Activated T-helper 2 cell treated with anti-CD3 and anti-CD28 coated beads, Interferon-gamma antibody, Interleukin-2, Interleukin-4, amounts not matched to agents 10 μg/mL and 5 μg/mL and 100 μg/mL, durations not matched to agents 14 hours and 24 hours and 36 hours (primary cell): ENCODE data around the gene LRRC8D. TPM values are rescaled to one million over a fixed set of nuclear protein-coding genes. Genes with fewer than 3 reads are reported as not detected.

ENCODE experiments used
- DNase-seq: peaks from one replicate; pipeline ENCODE4 v3.0.0; 2021; ENCODE audit warnings: low spot score
- H3K27ac Mint-ChIP-seq: one replicate; pipeline ENCODE4 v1.8.0; 2021; ENCODE audit warnings: mixed read lengths
- H3K27me3 Mint-ChIP-seq: one replicate; pipeline ENCODE4 v1.8.0; 2021; ENCODE audit warnings: low read depth, mixed read lengths
- H3K36me3 Mint-ChIP-seq: one replicate; pipeline ENCODE4 v1.8.0; 2021; ENCODE audit warnings: low read depth, mixed read lengths
- H3K4me1 Mint-ChIP-seq: one replicate; pipeline ENCODE4 v1.8.0; 2021; ENCODE audit warnings: low read depth, mixed read lengths
- H3K4me3 Mint-ChIP-seq: one replicate; pipeline ENCODE4 v1.8.0; 2021; ENCODE audit warnings: low read depth, mild to moderate bottlenecking, moderate library complexity, mixed read lengths
- H3K9me3 Mint-ChIP-seq: one replicate; pipeline ENCODE4 v1.8.0; 2021; ENCODE audit warnings: mixed read lengths
- intact Hi-C: fragments of 100-400 bp; cut with micrococcal nuclease; formaldehyde crosslinking; loops from one replicate; pipeline ENCODE4 v1.15.1; 2023
- total RNA-seq: library from RNA; stranded (reverse); gene quantifications from 2 replicates; pipeline ENCODE4 v1.2.3, GENCODE V29; 2022

LRRC8D gene
- total RNA-seq, 1 donor from 2014 or later: 28.6 TPM

DNA sequence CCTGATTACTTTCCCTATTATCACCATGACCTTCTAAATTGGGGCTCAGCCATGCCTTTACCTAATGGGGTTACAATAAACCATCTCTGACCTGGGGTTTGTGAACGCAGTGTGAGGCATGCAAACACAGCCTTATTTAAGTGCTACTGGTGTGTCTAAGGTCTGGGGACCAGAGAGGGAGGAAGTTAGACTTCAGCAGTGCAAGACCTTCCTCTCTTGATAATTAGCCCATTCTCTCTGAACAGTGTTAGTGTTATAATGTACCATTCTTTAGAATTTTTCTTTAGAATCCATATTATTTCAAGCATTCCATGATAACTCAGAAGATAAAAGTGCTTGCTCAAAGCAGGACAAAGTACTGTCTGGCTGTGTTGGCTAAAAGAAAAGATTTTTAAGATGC is 10.5 kb upstream of the LRRC8D start:
- H3K9me3 Mint-ChIP-seq: no peaks in the 10 kb centered on the region
- H3K4me3 Mint-ChIP-seq: no peak overlapping the region
- intact Hi-C loops: no loop called here
- H3K4me1 Mint-ChIP-seq: peaks cover 8% of the 10 kb centered on the region
- no peak for DNase-seq
- H3K27me3 Mint-ChIP-seq: peaks cover 22% of the 10 kb centered on the region
- no peak overlapping the region for H3K27ac Mint-ChIP-seq
- H3K36me3 Mint-ChIP-seq: no peaks in the 10 kb centered on the region

GRCh38 chr1:89810880-89811279 is 10.0 kb upstream of the LRRC8D start:
- intact Hi-C loops: no loop called here
- Mint-ChIP-seq H3K4me3 (no peak overlapping the region), H3K9me3 (no peaks in the 10 kb centered on the region), H3K27me3 (peaks cover 22% of the 10 kb centered on the region), H3K27ac (no peak overlapping the region), H3K36me3 (no peaks in the 10 kb centered on the region), H3K4me1 (peaks cover 9% of the 10 kb centered on the region)
- no peak for DNase-seq

GRCh38 chr1:89812992-89813391 is 7.8 kb upstream of the LRRC8D start:
- H3K4me3 Mint-ChIP-seq: no peak overlapping the region
- no peak for DNase-seq
- H3K27me3 Mint-ChIP-seq: peaks cover 29% of the 10 kb centered on the region
- intact Hi-C loops: no loop called here
- no peak overlapping the region for H3K27ac Mint-ChIP-seq
- H3K9me3 Mint-ChIP-seq: no peaks in the 10 kb centered on the region
- H3K36me3 Mint-ChIP-seq: no peaks in the 10 kb centered on the region
- H3K4me1 Mint-ChIP-seq: peaks cover 9% of the 10 kb centered on the region

GRCh38 chr1:89815040-89815439 is 5.8 kb upstream of the LRRC8D start:
- no peak for DNase-seq
- no peak overlapping the region for H3K4me3 Mint-ChIP-seq
- H3K27me3 Mint-ChIP-seq: peaks cover 26% of the 10 kb centered on the region

DNA sequence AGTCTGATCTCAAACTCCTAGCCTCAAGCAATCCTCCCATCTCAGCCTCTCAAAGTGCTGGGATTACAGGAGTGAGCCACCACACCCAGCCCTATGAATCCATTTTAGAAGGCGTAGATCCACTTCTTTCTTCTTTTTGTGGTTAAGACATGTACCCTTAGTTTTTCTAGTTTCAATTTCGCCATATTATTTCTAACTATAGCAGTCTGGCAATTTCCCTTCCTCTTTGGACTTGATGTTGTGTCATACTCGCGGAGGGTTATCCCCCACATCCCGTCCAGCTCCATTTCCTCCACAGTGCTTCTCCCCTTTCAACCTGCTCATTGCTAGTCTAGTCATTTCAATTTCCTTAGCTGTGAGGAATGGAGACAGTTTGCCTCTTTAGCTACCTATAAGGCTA is 5.2 kb upstream of the LRRC8D start:
- peaks cover 5% of the 10 kb centered on the region for H3K36me3 Mint-ChIP-seq
- no peak overlapping the region for H3K4me3 Mint-ChIP-seq
- H3K27ac Mint-ChIP-seq: no peak overlapping the region
- H3K27me3 Mint-ChIP-seq: peaks cover 26% of the 10 kb centered on the region
- intact Hi-C loops: no loop called here
- H3K9me3 Mint-ChIP-seq: no peaks in the 10 kb centered on the region
- H3K4me1 Mint-ChIP-seq: peaks cover 19% of the 10 kb centered on the region
- no peak for DNase-seq

More at GRCh38 chr1:89815040-89815439, 5.8 kb upstream of the LRRC8D start:
- intact Hi-C loops: no loop called here
- no peak overlapping the region for H3K27ac Mint-ChIP-seq
- H3K4me1 Mint-ChIP-seq: peaks cover 16% of the 10 kb centered on the region
- peaks cover 5% of the 10 kb centered on the region for H3K36me3 Mint-ChIP-seq
- H3K9me3 Mint-ChIP-seq: no peaks in the 10 kb centered on the region

DNA sequence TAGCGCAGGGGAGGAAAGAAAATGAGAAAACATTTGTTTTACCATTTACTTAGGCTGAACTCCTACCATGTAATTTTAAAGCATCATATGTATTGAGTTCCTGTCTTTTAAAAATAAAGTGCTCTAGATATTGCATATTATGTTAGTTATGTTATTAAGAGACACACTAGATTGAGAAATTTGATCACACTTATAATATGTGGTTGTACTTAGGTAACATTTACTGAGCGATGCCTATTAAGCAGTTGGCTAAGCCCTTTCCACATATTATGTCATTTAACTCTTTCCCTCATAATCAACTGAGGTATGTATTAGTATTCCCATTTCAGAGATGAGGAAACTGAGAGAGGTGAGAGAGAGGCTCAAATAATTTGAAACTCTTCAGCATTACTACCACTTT is 4.5 kb upstream of the LRRC8D start:
- no peak overlapping the region for H3K27ac Mint-ChIP-seq
- H3K9me3 Mint-ChIP-seq: no peaks in the 10 kb centered on the region
- DNase-seq: no peak
- intact Hi-C loops: no loop called here
- H3K4me1 Mint-ChIP-seq: peaks cover 19% of the 10 kb centered on the region
- peaks cover 5% of the 10 kb centered on the region for H3K36me3 Mint-ChIP-seq
- peaks cover 26% of the 10 kb centered on the region for H3K27me3 Mint-ChIP-seq
- H3K4me3 Mint-ChIP-seq: no peak overlapping the region

- intact Hi-C loops: loop anchor here (1.0 to 2.0 kb wide), 3 partner anchors 22 to 173 kb away; partner anchors contain the start of gene ZNF326
- Mint-ChIP-seq H3K4me3 (peak overlapping the region; percentile 84), H3K27ac (peak overlapping the region; percentile 66), H3K36me3 (peaks cover 16% of the 10 kb centered on the region), H3K27me3 (peaks cover 9% of the 10 kb centered on the region), H3K9me3 (no peaks in the 10 kb centered on the region), H3K4me1 (peaks cover 23% of the 10 kb centered on the region)
- DNase-seq: peak; percentile 61
These were observed 683 bp downstream of the LRRC8D start for GRCh38 chr1:89821322-89822108.

DNA sequence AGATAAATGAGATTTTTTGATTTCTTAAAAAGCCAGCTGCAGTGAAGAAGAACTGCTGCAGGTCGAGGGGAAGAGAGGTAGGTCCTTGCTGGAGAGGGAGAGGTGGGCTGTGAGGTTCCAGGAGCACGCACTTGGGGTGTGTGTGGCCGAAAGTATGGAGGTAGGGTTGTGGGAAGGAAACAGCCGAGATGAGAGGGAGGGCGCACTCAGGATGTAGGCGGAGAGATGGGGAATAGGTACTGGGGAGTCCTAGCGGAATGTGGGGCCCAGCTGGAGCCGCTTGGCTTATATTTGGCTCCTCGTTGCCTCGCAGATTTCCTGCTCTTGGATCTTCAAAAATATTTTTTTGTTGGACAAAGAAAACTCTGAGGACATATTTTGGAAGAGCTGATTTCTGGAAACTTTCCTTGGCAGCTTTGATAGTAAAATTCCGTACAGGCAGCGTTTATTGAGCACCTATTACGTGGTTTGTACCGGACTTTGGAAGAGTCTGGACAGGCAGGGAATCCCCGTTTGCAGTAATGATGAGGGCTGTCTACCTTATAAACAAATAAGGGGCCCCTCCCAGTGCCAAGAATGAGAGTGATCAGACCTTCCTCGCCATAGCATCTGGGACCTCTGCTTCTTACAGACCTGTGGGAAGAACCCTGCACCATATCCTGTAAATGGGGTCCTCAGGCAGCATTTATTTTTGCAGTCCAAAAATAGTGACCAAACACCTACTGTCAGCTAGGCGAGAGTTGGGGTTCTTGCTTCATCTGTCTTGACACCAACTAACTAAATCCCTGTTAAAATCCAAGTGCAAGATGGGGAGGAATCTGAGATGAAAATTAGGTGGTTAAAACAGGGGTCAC is 1.5 kb downstream of the LRRC8D start:
- Mint-ChIP-seq H3K27ac (peak overlapping the region; percentile 66), H3K4me3 (peak overlapping the region; percentile 84), H3K27me3 (peaks cover 6% of the 10 kb centered on the region), H3K4me1 (peaks cover 23% of the 10 kb centered on the region), H3K9me3 (no peaks in the 10 kb centered on the region), H3K36me3 (peaks cover 16% of the 10 kb centered on the region)
- no peak for DNase-seq
- intact Hi-C loops: no loop called here

DNA sequence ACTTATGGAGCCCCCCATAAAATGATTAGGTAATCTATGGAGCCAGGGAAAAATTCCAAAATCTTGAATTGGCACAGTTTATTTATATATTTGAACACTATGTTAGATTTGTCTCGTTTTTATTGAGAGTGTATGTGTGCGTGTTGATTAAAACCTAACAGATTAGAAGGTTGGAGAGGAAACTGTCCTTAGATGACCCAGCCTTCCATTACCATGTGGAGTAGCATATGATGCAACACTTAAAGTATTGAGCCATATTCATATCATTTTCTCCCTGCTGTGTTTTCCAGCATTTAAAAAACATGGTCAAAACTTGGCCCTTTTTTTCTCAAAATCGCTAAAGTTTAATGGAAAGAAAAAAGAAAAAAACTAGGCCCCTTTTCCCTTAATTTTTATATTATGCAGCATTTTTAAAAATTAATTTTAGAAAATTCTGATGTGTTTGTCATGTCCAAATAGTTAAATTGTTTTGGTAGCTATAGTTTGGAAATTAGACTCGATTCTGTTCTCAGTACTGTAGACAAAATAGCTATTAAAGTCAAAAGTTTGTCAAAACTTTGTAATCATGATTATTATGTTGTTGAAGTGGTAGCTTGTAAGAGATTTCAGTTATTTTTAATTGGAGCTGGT is 2.3 kb downstream of the LRRC8D start:
- intact Hi-C loops: loop anchor here (1.0 kb wide), 1 partner anchor 16 kb away; no protein-coding TSS in a partner anchor
- Mint-ChIP-seq H3K27me3 (peaks cover 6% of the 10 kb centered on the region), H3K9me3 (no peaks in the 10 kb centered on the region), H3K36me3 (peaks cover 19% of the 10 kb centered on the region), H3K27ac (no peak overlapping the region), H3K4me1 (peaks cover 23% of the 10 kb centered on the region), H3K4me3 (no peak overlapping the region)
- DNase-seq: no peak

DNA sequence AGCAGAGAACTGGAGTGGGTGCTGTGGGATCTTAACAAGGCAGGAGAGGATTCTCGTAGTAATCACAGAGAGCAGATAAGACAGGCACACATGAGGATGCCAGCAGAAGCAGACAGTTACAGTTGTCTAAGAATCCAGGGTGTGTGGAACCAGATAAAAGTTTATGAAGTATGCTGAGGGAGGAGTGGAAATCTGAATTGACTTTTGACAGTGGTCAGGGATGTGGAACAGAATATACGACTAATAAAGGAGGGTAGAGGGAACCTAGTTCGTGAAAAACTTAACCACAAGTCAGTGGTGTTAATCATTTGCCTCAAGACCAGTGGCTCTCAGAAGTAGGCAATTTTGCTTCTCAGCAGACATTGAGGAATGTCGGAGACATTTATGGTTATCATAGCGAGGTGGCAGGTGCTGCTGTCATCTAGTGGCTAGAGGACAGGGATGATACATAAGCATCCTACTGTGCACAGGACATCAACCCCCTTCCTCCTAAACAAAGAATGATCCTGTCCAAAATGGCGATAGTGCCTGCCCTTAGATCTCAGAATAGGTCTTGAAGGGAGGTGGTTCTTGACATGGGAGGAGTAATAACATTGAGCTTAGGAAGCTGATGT is 3.0 kb downstream of the LRRC8D start:
- Mint-ChIP-seq H3K4me3 (no peak overlapping the region), H3K27ac (no peak overlapping the region)
- intact Hi-C loops: loop anchor here (1.0 kb wide), 1 partner anchor 16 kb away; no protein-coding TSS in a partner anchor

DNA sequence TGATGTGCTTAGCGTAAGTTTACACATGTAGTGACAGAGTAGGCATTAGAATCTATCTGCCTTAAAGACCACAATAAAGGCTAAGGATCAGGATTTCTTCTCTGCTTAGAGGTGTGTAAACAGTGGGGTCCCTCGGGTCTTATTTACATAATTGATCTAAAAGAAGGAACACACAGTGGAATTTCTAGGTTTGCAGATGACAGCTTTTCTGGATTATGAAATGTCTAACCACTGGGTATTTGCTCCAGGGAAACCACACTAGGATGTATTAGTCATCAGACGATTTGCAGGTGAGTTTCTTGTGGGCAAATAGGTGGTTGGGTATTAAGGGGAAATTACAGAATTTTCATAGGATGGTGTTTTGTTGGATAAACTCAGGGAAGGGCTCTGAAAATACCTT is 5.8 kb downstream of the LRRC8D start:
- intact Hi-C loops: no loop called here
- Mint-ChIP-seq H3K27ac (no peak overlapping the region), H3K4me1 (peaks cover 14% of the 10 kb centered on the region), H3K36me3 (peaks cover 14% of the 10 kb centered on the region), H3K9me3 (no peaks in the 10 kb centered on the region), H3K4me3 (no peak overlapping the region), H3K27me3 (peaks cover 3% of the 10 kb centered on the region)
- no peak for DNase-seq

More for the DNA sequence above, 3.0 kb downstream of the LRRC8D start:
- peaks cover 5% of the 10 kb centered on the region for H3K27me3 Mint-ChIP-seq
- peaks cover 23% of the 10 kb centered on the region for H3K4me1 Mint-ChIP-seq
- peaks cover 19% of the 10 kb centered on the region for H3K36me3 Mint-ChIP-seq
- no peaks in the 10 kb centered on the region for H3K9me3 Mint-ChIP-seq
- no peak for DNase-seq

- Mint-ChIP-seq H3K36me3 (peaks cover 14% of the 10 kb centered on the region), H3K4me3 (no peak overlapping the region), H3K4me1 (peaks cover 9% of the 10 kb centered on the region), H3K9me3 (no peaks in the 10 kb centered on the region), H3K27ac (no peak overlapping the region), H3K27me3 (peaks cover 3% of the 10 kb centered on the region)
- intact Hi-C loops: no loop called here
- DNase-seq: no peak
These were observed 6.5 kb downstream of the LRRC8D start for GRCh38 chr1:89827330-89827729.
